Stimulated activated CD8-positive, alpha-beta memory T cell treated with anti-CD3 and anti-CD28 coated beads, Interleukin-7, amount 100 ng/mL, for 24 hours (primary cell): ENCODE results near the gene NDUFS4.
"Not testable (repeated sequence)": the region's sequence is repeated elsewhere in the genome, so short reads cannot be mapped to it uniquely, and the experiment has no call there.

Experiments used
- DNase-seq: peaks from one replicate; pipeline ENCODE4 v3.0.0-alpha.2; 2020; ENCODE audit warnings: low read depth

Gene NDUFS4

GRCh38 chr5:53575831-53576230 lies 15.4 kb downstream of the NDUFS4 start:
- DNase-seq, result no peak

GRCh38 chr5:53576674-53577073 lies 16.2 kb downstream of the NDUFS4 start:
- DNase-seq, result no peak

GRCh38 chr5:53578854-53579253 lies 18.4 kb downstream of the NDUFS4 start:
- no peak for DNase-seq

GRCh38 chr5:53580547-53580946 lies 20.1 kb downstream of the NDUFS4 start:
- DNase-seq, result no peak

- no peak for DNase-seq
Observed at GRCh38 chr5:53582225-53582624, 21.8 kb downstream of the NDUFS4 start.

GRCh38 chr5:53590759-53591158 lies 30.3 kb downstream of the NDUFS4 start:
- DNase-seq, result no peak

DNA sequence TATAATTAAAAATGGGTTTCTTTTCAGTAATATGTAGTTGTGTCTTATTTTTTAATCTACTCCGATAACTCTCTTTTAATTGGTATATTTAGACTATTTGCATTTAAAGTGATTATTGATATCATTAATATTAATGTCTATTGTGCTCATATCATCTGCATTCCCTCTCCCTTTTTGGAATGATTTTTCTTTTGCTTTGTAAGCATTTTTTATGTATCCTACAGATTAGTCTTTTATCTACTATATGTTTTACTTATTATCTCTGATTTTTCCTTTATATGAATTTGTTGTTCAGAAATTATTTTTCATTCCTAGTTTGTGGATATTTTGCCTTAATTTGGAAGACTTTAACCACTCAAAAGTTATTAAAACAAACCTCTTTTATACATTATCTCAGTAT lies 34.0 kb downstream of the NDUFS4 start:
- DNase-seq, result no peak

- DNase-seq, result no peak
Observed at GRCh38 chr5:53597894-53598293, 37.5 kb downstream of the NDUFS4 start.

DNA sequence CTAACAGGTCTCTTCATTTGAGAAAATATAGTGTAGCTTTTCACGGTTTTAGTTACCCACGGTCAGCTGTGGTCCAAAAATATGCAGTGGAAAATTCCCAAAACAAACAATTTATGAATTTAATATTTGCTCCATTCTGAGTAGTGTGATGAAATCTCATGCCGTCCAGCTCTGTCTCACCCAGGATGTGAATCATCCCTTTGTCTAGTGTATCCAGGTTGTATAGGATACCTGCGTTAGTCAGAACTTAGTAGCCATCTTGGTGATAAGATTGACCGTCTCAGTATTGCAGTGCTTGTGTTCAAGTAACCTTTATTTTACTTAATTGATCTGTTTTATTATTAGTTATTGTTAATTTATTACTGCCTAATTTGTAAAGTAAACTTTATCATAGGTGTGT lies 41.1 kb downstream of the NDUFS4 start:
- no peak for DNase-seq

DNA sequence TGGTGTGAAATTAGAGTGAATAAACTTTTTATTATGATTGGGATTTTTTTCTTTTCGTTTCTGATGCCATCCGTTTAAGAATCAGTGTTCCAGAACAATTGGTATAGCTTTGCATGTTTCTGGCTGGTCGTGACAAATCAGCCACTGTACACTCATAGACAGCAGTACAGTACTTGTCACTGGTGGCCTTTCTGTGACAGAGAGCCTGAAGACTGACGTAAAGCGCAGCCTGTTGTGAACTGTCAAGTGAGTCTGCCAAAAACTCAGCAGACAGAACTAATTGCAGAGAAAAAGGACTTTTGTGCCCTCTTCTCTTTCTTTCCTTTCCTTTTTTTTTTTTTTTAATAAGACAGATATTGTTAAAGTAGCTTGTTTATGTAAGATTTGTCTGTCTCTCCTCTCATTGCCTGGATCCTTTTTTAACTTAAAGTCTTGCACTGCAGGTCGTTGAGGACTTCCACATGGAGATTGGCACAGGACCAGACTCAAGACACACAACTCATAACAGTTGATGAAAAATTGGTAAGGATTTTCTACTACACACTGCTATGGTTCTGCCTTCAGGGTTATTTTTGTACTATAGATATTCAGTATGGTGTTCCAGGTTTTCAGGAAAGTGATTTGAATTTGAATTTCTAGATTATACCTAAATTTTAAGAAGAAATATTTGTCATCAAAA lies 42.7 kb downstream of the NDUFS4 start:
- DNase-seq, result no peak

- DNase-seq, result no peak
Observed at GRCh38 chr5:53604309-53604708, 43.9 kb downstream of the NDUFS4 start.

DNA sequence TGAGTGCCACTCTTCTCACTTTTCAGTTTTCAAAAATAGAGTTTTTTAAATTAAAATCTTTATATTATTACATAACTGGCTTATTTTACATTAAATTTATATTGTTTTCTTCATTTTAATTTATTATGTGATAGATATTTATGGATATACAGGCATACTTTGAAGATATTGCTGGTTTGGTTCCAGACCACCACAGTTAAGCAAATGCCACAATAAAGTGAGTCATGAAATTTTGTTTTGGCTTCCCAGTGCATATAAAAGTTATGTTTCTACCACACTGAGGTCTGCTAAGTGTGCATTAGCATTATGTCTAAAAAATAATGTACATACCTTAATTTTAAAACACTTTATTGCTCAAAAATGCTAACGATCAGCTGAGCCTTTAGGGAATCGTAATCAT lies 47.4 kb downstream of the NDUFS4 start:
- no peak for DNase-seq

- DNase-seq, result not testable (repeated sequence)
Observed at GRCh38 chr5:53608897-53609296, 48.5 kb downstream of the NDUFS4 start.

GRCh38 chr5:53613061-53613460 lies 52.6 kb downstream of the NDUFS4 start:
- DNase-seq, result no peak

DNA sequence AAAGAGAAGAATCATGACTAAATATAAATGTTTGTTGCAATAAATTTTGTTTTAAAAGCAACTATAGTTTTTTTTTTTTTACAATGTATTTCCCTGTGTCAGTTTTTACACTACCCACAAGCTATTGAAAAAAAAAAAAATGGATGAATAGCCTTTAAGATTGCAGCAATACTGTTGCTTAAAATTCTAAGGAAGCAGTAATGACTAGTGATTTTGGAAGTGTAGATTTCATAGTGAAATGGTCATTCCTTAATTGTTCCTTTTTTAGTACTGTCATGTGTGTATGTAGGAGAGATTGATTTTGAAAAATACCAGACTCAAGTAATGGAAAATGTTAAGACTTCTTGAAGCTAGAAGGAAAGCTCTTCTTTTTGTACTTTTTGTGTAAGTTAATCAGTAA lies 53.1 kb downstream of the NDUFS4 start:
- no peak for DNase-seq

DNA sequence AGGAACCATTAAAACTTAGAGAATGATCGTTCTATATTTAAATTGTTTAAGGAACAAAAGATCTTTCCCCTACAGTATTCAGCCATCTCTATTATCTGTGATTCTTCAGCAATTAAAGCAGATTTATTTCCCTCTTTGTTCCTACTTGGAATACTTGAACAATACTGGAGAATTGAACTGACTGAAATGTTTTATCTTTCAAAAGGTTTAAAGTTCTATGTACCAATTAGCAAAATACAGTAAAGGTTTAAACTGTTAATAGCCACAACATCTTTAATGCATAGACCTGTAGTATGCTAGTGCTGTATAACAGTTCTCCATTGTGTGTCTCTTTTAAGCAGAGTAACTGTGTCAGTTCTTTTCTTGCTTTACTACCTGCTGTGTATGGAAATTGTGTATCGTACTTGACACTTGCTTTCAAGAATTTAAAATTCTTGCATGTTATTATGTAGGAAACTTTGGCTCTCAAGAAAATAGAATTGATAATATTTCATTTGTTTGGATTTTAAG lies 54.0 kb downstream of the NDUFS4 start:
- DNase-seq, result no peak

- no peak for DNase-seq
Observed at GRCh38 chr5:53616939-53617549, 56.6 kb downstream of the NDUFS4 start.

GRCh38 chr5:53631251-53631650 lies 70.8 kb downstream of the NDUFS4 start:
- no peak for DNase-seq

DNA sequence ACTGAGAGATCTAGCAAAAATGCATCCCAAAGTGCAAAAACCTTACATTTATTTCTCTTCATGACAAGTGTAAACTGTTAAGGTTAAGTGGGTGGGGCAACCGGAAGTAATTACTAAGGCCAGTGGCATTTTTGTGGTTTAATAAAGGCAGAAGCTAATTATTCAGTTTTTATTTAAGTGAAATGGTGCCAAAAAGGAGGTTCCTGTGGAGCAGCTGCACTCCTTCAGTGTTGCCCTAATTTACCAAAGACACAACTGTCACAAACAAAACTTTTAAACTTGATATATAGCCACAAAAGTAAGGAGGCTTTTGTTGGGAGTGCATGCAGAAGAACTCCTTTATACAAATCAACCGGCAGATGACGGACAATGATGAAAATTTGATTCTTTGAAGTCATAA lies 81.6 kb downstream of the NDUFS4 start:
- no peak for DNase-seq

- DNase-seq, result no peak
Observed at GRCh38 chr5:53643445-53643844, 83.0 kb downstream of the NDUFS4 start.

DNA sequence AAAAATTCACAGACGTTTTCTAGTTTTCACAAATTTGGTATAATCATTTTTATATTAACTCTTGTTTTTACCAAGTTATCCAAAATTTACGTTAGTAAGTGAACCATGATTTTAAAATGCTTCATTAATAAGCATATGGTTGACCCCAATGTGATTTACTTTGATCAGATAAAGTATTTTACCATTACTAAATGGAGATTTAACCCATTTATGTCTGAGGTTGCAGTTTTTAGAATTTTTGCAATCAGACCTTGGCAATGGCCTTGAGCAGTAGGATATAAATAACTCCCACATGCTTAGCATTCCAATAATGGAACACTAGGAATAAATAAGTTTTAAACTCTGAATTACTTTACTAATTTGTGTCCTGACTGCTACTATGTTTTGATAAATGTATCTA lies 84.6 kb downstream of the NDUFS4 start:
- DNase-seq, result no peak

GRCh38 chr5:53649352-53649751 lies 88.9 kb downstream of the NDUFS4 start:
- DNase-seq, result no peak

- not testable (repeated sequence) for DNase-seq
Observed at GRCh38 chr5:53660573-53660972, 100.1 kb downstream of the NDUFS4 start.

DNA sequence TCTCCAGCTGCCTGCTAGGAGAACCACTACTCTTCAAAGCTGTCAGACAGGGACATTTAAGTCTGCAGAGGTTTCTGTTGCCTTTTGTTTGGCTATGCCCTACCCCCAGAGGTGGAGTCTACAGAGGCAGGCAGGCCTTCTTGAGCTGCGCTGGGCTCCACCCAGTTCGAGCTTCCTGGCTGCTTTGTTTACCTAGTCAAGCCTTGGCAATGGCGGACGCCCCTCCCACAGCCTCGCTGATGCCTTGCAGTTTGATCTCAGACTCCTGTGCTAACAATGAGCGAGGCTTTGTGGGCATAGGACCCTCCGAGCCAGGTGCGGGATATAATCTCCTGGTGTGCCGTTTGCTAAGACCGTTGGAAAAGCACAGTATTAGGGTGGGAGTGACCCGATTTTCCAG lies 104.9 kb downstream of the NDUFS4 start:
- DNase-seq, result not testable (repeated sequence)
